RPMI7951 (cell line): ENCODE measurements around the gene PRSS38. TPM values are rescaled to one million over a fixed set of nuclear protein-coding genes. Genes with fewer than 3 reads are reported as not detected.
A peak's percentile ranks its signal among the peaks of the same experiment; 100 is the strongest.
"Not testable (repeated sequence)": the region's sequence is repeated elsewhere in the genome, so short reads cannot be mapped to it uniquely, and the experiment has no call there.

Experiments used
- DNase-seq: peaks from one replicate; pipeline ENCODE4 v3.0.0-alpha.2; 2012; ENCODE audit warnings: low read depth
- total RNA-seq: library from RNA; depleted of rRNA; stranded (reverse); fragments of >200 nt; shearing (Covaris generic); gene quantifications from 2 replicates; pipeline ENCODE4 v1.2.3, GENCODE V29; 2014

PRSS38 gene
- total RNA-seq, 1 experiment from 2014 or later: not detected

- no peak for DNase-seq
Observed at GRCh38 chr1:227844320-227845146, 29.1 kb downstream of the PRSS38 start.

DNA sequence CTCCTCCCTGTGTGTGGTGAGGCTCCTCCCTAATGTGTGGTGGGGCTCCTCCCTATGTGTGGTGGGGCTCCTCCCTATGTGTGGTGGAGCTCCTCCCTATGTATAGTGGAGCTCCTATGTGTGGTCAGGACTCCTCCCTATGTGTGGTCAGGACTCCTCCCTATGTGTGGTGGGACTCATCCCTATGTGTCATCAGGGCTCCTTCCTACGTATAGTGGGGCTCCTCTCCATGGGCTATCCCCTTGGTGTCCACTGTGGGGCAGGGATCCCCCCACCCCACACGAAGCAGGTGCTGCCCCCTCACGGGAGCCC lies 29.6 kb downstream of the PRSS38 start:
- DNase-seq: peak; percentile 29

- DNase-seq: no peak
Observed at GRCh38 chr1:227845519-227845918, 30.0 kb downstream of the PRSS38 start.

- peak; percentile 67 for DNase-seq
Observed at GRCh38 chr1:227846265-227846858, 30.9 kb downstream of the PRSS38 start.

DNA sequence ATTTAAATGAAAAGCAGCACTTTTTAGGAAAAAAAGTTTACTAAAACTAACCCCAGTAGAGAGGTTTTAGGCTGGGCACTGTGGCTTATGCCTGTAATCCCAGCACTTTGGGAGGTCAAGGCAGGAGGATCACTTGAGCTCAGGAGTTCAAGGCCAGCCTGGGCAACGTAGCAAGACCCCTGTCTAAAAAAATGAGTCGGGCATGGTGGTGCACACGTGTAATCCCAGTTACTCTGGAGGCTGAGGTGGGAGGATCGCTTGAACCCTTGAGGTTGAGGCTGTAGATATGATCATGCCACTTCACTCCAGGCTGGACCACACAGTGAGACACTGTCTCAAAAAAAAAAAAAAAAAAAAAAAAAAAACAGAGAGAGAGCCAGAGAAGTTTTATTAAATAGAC lies 31.6 kb downstream of the PRSS38 start:
- not testable (repeated sequence) for DNase-seq

DNA sequence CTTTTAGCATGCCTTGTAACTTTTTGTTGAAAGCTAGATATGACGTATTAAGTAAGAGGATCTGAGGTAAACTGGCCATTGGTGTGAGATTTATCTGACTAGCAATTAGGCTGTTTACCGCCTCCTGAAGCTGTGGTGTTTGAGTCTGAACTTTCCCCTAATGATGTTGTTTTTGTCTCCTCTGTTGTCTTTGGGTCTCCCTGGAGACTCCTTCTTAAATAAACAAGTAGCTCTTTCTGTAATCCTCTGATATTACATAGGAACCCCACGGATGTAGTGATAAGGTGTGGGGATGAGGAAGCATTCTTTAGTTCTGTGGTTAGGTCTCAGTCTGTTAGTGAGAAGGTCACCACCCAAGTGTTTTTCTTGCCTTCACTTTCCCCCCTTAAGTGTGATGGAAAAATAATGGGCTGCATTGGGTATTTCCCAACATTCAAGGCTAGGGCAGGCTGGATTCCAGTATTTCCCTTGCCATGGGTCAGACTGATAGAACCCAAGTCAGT lies 33.0 kb downstream of the PRSS38 start:
- no peak for DNase-seq

DNA sequence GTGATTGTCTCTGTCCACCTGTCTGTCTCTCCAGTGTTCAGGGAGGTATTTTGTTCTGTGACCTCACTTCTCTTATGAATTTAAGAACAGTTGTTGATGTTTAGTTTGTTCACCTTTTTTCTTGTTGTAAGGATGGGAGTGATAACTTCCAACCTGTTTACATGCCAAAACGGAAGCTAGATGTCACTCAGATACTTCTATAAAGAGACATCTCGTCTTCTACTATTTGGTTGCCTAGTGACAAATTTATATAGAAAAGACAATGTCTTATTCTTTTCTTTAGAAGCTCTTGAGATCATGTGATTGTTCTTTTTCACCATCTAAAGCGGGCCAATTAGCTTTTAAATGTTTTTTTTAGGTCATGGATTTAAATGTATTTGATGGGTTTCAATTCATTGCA lies 33.8 kb downstream of the PRSS38 start:
- no peak for DNase-seq

- DNase-seq: no peak
Observed at GRCh38 chr1:227854189-227854588, 38.7 kb downstream of the PRSS38 start.

GRCh38 chr1:227855687-227856086 lies 40.2 kb downstream of the PRSS38 start:
- no peak for DNase-seq

GRCh38 chr1:227856147-227856858 lies 40.8 kb downstream of the PRSS38 start:
- DNase-seq: no peak

DNA sequence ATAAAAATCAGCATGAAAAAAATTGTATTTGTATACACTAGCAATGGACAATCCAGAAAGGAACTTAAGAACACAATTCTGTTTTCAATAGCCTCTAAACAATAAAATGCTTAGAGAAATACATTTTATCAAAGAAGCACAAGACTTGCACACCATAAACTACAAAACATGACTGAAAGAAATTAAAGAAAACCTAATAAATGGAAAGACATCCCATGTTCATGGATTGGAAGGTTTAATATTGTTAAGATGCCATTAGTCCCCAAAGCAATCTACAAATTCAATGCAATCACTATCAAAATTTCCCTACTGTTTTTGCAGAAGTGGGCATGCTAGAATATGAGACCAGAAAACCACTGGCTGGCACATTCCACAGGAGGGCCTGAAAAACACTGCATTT lies 49.4 kb downstream of the PRSS38 start:
- no peak for DNase-seq

DNA sequence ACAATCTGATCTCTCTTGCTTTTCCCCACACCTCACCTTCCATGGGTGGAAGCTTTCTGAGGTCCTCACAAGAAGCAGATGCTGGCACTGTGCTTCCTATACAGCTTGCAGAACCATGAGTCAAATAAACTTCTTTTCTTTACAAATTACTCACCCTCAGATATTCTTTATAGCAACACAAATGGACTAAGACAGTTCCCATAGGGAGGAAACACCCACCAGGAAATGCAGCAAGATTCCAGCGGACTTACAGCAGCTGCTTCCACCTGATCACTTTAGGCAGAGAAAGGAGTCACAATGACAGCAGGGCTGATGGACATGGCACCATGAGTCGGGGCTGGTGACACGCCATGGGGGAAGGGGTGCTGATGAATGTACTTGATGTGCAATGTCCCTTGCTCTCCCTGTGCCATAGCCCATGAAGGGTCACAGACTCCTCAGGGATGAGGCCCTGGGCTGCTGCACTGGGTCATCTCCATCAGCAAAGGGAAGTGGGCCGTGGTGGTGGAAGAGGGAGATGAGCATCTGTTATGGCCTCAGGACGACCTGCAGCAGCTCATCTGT lies 53.9 kb downstream of the PRSS38 start:
- DNase-seq: peak; percentile 85

GRCh38 chr1:227869851-227870305 lies 54.4 kb downstream of the PRSS38 start:
- peak; percentile 99 for DNase-seq

GRCh38 chr1:227870366-227870765 lies 54.9 kb downstream of the PRSS38 start:
- no peak for DNase-seq

DNA sequence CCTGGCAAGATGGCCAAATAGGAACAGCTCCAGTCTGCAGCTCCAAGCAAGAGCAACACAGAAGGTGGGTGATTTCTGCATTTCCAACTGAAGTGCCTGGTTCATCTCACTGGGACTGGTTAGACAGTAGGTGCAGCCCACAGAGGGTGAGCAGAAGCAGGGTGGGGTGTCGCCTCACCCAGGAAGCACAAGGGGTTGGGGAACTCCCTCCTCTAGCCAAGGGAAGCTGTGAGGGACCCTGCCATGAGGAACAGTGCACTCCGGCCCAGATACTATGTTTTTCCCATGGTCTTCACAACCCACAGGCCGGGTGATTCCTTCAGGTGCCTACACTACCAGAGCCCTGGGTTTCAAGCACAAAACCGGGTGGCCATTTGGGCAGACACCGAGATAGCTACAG lies 56.4 kb downstream of the PRSS38 start:
- not testable (repeated sequence) for DNase-seq

DNA sequence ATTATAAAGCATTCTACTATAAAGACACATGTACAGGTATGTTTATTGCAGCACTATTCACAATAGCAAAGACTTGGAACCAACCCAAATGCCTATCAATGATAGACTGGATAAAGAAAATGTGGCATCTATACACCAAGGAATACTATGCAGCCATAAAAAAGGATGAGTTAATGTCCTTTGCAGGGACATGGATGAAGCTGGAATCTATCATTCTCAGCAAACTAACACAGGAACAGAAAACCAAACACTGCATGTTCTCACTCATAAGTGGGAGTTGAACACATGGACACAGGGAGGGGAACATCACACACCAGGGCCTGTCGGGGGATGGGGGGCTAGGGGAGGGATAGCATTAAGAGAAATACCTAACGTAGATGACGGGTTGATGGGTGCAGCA lies 62.3 kb downstream of the PRSS38 start:
- not testable (repeated sequence) for DNase-seq

DNA sequence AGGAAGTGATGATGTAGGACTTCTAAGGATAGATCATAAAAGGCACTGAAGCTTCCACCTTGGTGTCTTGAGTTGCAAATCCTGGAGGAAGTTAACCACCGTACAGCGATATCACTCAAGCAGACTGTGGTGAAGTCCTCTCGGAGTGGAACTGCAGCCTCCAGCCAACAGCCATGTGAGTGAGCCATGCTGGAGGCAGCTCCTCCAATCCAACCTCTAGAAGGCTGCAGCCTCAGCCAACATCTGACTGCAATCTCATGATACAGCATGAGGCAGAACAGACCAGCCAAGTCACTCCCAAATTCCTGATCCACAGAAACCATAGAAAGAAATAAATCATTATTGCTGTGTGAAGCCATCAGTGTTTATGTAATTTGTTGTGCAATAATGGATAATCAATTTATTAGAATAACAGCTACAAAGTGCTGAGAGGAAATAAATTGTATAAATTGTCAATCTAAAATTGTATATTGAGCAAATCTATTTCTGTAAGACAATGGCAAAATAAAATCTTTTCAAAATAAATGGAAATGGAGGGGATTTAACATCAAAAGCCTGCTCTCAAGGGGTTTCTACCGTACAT lies 65.0 kb downstream of the PRSS38 start:
- DNase-seq: no peak

GRCh38 chr1:227883073-227883520 lies 67.6 kb downstream of the PRSS38 start:
- no peak for DNase-seq

- DNase-seq: no peak
Observed at GRCh38 chr1:227883641-227884301, 68.3 kb downstream of the PRSS38 start.

GRCh38 chr1:227884370-227885134 lies 69.1 kb downstream of the PRSS38 start:
- DNase-seq: no peak
